Fibroblast of lung (primary cell): Measurements from ENCODE around the gene MRC1. TPM values are rescaled to one million over a fixed set of nuclear protein-coding genes. Genes with fewer than 3 reads are reported as not detected.

ENCODE experiments used
- DNase-seq, 2 donors: peaks; one replicate each; pipeline versions ENCODE4 v3.0.0 to v3.0.0-alpha.2; 2010; ENCODE audit warnings: low read depth in 2 of 2
- H2AFZ ChIP-seq: 2 replicates; pipeline ENCODE4 v1.5.1; 2012; ENCODE audit warnings: low read length, control low read depth, inconsistent platforms
- H3K27ac ChIP-seq: 2 replicates; pipeline ENCODE4 v1.5.1; 2011; ENCODE audit warnings: low read length, control low read depth; ENCODE audit not compliant: insufficient read depth
- H3K27me3 ChIP-seq: 2 replicates; pipeline ENCODE4 v1.5.1; 2011; ENCODE audit warnings: mild to moderate bottlenecking, low read length; ENCODE audit not compliant: control insufficient read depth, insufficient read depth
- H3K36me3 ChIP-seq: 2 replicates; pipeline ENCODE4 v1.5.1; 2011; ENCODE audit warnings: low read length; ENCODE audit not compliant: control insufficient read depth, insufficient read depth
- H3K4me1 ChIP-seq: 2 replicates; pipeline ENCODE4 v1.5.1; 2011; ENCODE audit warnings: low read length; ENCODE audit not compliant: control insufficient read depth, insufficient read depth; ENCODE audit errors: extremely low read depth
- H3K4me2 ChIP-seq: 2 replicates; pipeline ENCODE4 v1.5.1; 2011; ENCODE audit warnings: low read length, control low read depth; ENCODE audit not compliant: insufficient read depth; ENCODE audit errors: extremely low read depth
- H3K4me3 ChIP-seq, 4 experiments: fragments of 200-600 bp in 1 of 4; sonication (generic) in 1 of 4; replicated peaks in 1 of 4; 2 replicates each; pipeline ENCODE4 v1.5.1; 2011 to 2016; ENCODE audit warnings: low read length in 4 of 4, low read depth in 3 of 4, mild to moderate bottlenecking in 3 of 4, control low read depth in 2 of 4, inconsistent platforms in 1 of 4, mixed read lengths in 1 of 4; ENCODE audit not compliant: insufficient read depth in 1 of 4; ENCODE audit errors: control extremely low read depth in 1 of 4
- H3K79me2 ChIP-seq: 2 replicates; pipeline ENCODE4 v1.5.1; 2012; ENCODE audit warnings: mild to moderate bottlenecking, low read length, inconsistent platforms; ENCODE audit not compliant: control insufficient read depth, insufficient read depth
- H3K9ac ChIP-seq: 2 replicates; pipeline ENCODE4 v1.5.1; 2011; ENCODE audit warnings: mild to moderate bottlenecking, low read length, control low read depth; ENCODE audit not compliant: insufficient read depth
- H3K9me3 ChIP-seq: 2 replicates; pipeline ENCODE4 v1.5.1; 2012; ENCODE audit warnings: low read depth, low read length; ENCODE audit not compliant: control insufficient read depth, insufficient read depth
- H4K20me1 ChIP-seq: 2 replicates; pipeline ENCODE4 v1.5.1; 2011; ENCODE audit warnings: low read length; ENCODE audit not compliant: control insufficient read depth, insufficient read depth; ENCODE audit errors: extremely low read depth
- CTCF ChIP-seq, 2 donors: IDR thresholded peaks in 1 of 2; conservative IDR thresholded peaks in 1 of 2; 1 replicate in 1 of 2; 2 replicates in 1 of 2; pipeline ENCODE4 v1.5.1; 2011 to 2012; ENCODE audit warnings: low read length in 2 of 2, control low read depth in 1 of 2, inconsistent platforms in 1 of 2, low read depth in 1 of 2, mild to moderate bottlenecking in 1 of 2
- EZH2 ChIP-seq: IDR thresholded peaks from 2 replicates; pipeline ENCODE4 v1.5.1; 2012; ENCODE audit warnings: low read length, control low read depth, mild to moderate bottlenecking; ENCODE audit errors: missing control alignments
- polyA plus RNA-seq, 2 donors: library from polyadenylated mRNA; depleted of rRNA in 1 of 2; stranded (reverse) in 1 of 2; unstranded in 1 of 2; fragments of >200 nt; gene quantifications; 2 replicates each; pipeline ENCODE4 v1.2.1, GENCODE V29; 2011 to 2012; ENCODE audit warnings: missing spikeins in 1 of 2
- total RNA-seq: library from RNA; depleted of rRNA; stranded (reverse); fragments of >200 nt; gene quantifications from 2 replicates; pipeline ENCODE4 v1.2.1, GENCODE V29; 2014

The MRC1 gene
- total and polyA plus RNA-seq, 2 donors (not counting 1 experiment from before 2014, with no cell fraction given), result 0.01 TPM; not detected in 1

GRCh38 chr10:17771017-17771416 lies 38.1 kb upstream of the MRC1 start:
- no peak for DNase-seq
- H3K27me3 ChIP-seq, result no peaks in the 10 kb centered on the region
- H3K4me2 ChIP-seq, result no peak overlapping the region
- no peaks in the 10 kb centered on the region for H3K79me2 ChIP-seq
- no peaks in the 10 kb centered on the region for H4K20me1 ChIP-seq
- H3K4me3 ChIP-seq, result no peak overlapping the region
- H3K36me3 ChIP-seq, result no peaks in the 10 kb centered on the region
- no peak overlapping the region for H3K27ac ChIP-seq
- H2AFZ ChIP-seq, result no peak overlapping the region
- TF ChIP-seq CTCF (conservative IDR thresholded peaks at IDR 0.05 in 1 of 2, IDR thresholded peaks at IDR 0.05 in 1 of 2; ENCODE audit: low read depth in 1 of 2, low read length in 2 of 2), result no peak
- no peak for TF ChIP-seq EZH2
- no peaks in the 10 kb centered on the region for H3K9me3 ChIP-seq
- H3K9ac ChIP-seq, result no peak overlapping the region
- H3K4me1 ChIP-seq, result no peaks in the 10 kb centered on the region

DNA sequence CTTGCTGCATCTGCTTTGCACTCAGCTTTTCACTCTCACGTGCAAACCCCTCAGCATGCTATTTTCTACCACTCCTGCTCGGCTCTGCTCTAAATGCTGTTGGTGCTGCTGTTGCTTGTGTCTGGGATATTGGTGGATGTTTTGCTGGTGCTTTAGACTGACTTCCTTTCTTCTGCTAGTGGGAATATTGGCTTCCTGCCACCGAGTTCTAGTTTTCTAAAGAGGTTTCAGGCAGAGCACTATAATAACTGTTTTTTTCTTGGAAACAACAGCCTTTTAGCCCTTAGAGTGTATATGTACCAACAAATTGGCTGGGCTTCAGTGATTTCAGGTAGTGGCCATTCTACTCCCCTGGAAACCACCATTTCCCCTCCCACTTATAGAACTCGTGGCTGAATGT lies 29.4 kb upstream of the MRC1 start:
- H3K4me2 ChIP-seq, result no peak overlapping the region
- no peak overlapping the region for H3K9ac ChIP-seq
- no peak overlapping the region for H2AFZ ChIP-seq
- no peak for TF ChIP-seq EZH2
- no peak for TF ChIP-seq CTCF (conservative IDR thresholded peaks at IDR 0.05 in 1 of 2, IDR thresholded peaks at IDR 0.05 in 1 of 2; ENCODE audit: low read depth in 1 of 2, low read length in 2 of 2)
- no peak overlapping the region for H3K27ac ChIP-seq
- H4K20me1 ChIP-seq, result no peaks in the 10 kb centered on the region
- no peaks in the 10 kb centered on the region for H3K36me3 ChIP-seq
- H3K9me3 ChIP-seq, result no peaks in the 10 kb centered on the region
- peaks cover 4% of the 10 kb centered on the region for H3K4me1 ChIP-seq
- no peak for DNase-seq
- no peak overlapping the region for H3K4me3 ChIP-seq
- H3K27me3 ChIP-seq, result no peaks in the 10 kb centered on the region
- H3K79me2 ChIP-seq, result no peaks in the 10 kb centered on the region

- no peaks in the 10 kb centered on the region for H4K20me1 ChIP-seq
- no peaks in the 10 kb centered on the region for H3K79me2 ChIP-seq
- H3K9me3 ChIP-seq, result no peaks in the 10 kb centered on the region
- H3K9ac ChIP-seq, result no peak overlapping the region
- H3K4me3 ChIP-seq, result no peak overlapping the region
- no peak overlapping the region for H2AFZ ChIP-seq
- TF ChIP-seq CTCF (conservative IDR thresholded peaks at IDR 0.05 in 1 of 2, IDR thresholded peaks at IDR 0.05 in 1 of 2; ENCODE audit: low read depth in 1 of 2, low read length in 2 of 2) (no peak), EZH2 (no peak)
- DNase-seq, result no peak
- no peaks in the 10 kb centered on the region for H3K36me3 ChIP-seq
- H3K27ac ChIP-seq, result no peak overlapping the region
- H3K4me2 ChIP-seq, result no peak overlapping the region
- H3K27me3 ChIP-seq, result no peaks in the 10 kb centered on the region
- peaks cover 4% of the 10 kb centered on the region for H3K4me1 ChIP-seq
Observed at GRCh38 chr10:17780727-17781126, 28.4 kb upstream of the MRC1 start.
